ENCODE measurements around the gene ADGRA1.

Gene ADGRA1

DNA sequence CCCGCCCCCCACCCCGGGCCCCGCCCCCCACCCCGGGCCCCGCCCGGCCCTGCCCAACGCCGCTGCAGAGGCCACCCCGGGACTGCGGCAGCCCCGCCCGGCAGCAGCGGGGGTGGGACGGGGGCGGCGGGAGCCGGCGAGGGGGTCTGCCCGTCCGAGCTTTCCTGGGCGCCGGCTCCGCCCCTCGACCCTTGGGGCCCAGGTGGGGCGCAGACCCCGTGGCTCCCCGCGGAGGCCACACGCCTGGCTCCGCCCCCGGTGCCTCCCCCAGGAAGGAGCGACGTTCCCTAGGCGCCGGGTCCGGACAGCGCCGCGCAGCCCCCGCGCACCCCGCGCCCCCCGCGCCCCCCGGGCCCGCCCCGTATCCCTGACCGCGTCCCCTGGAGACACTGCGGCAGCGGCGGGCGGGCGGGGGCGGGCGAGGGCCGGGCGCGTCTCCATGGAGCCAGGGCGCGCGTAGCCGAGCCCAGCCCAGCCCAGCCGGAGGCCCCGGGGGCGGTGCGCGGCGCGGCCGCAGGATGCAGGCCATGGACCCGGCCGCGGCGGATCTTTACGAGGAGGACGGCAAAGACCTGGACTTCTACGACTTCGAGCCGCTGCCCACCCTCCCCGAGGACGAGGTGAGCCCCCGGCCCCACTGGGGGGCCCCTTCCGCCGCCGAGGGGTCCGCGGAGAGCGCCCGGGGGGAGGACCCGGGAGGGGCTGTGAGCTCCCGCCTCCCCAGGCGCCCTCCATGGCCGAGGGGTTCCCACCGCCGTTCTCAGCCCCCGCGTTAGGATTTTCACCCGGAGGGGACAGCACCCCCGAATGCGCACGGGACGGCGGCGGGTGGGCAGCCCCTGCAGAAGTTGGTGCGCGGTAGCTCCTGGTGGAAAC lies 72.5 kb downstream of the ADGRA1 start, which contains the start of gene KNDC1:
Gene KNDC1 (plus strand): TSS at position 270 of the 876 bp plus-strand sequence. CDS start 249 bp downstream, at position 519.
- H3K4me1 ChIP-seq (ENCODE audit: low read length): no peaks in the 10 kb centered on the region
- no peak within 1 kb of the TSS for H3K9ac ChIP-seq (ENCODE audit: low read length)
- no peaks in the 10 kb centered on the region for H4K20me1 ChIP-seq (ENCODE audit: insufficient read depth, low read length)
- no peak for TF ChIP-seq EZH2phosphoT487 (IDR thresholded peaks at IDR 0.05; ENCODE audit: low read length)
- no peak for TF ChIP-seq EZH2 (optimal IDR thresholded peaks at IDR 0.05; ENCODE audit: low read depth, low read length)
- TF ChIP-seq, protein P1, sequence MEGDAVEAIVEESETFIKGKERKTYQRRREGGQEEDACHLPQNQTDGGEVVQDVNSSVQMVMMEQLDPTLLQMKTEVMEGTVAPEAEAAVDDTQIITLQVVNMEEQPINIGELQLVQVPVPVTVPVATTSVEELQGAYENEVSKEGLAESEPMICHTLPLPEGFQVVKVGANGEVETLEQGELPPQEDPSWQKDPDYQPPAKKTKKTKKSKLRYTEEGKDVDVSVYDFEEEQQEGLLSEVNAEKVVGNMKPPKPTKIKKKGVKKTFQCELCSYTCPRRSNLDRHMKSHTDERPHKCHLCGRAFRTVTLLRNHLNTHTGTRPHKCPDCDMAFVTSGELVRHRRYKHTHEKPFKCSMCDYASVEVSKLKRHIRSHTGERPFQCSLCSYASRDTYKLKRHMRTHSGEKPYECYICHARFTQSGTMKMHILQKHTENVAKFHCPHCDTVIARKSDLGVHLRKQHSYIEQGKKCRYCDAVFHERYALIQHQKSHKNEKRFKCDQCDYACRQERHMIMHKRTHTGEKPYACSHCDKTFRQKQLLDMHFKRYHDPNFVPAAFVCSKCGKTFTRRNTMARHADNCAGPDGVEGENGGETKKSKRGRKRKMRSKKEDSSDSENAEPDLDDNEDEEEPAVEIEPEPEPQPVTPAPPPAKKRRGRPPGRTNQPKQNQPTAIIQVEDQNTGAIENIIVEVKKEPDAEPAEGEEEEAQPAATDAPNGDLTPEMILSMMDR (IDR thresholded peaks at IDR 0.05; ENCODE audit: low read length): no peak
- H3K79me2 ChIP-seq (ENCODE audit: low read length): no peaks in the 10 kb centered on the region
- no peaks in the 10 kb centered on the region for H3K9me3 ChIP-seq (replicated peaks; ENCODE audit: insufficient read depth, low read length)
- no peak within 1 kb of the TSS for H3K4me2 ChIP-seq (ENCODE audit: low read depth, low read length)
- no peaks in the 10 kb centered on the region for H3K36me3 ChIP-seq (replicated peaks; ENCODE audit: insufficient read depth, low read length)
- no peak for DNase-seq
- H3K27ac ChIP-seq (ENCODE audit: low read length): no peak within 1 kb of the TSS
- H3K27me3 ChIP-seq (replicated peaks; ENCODE audit: insufficient read depth, low read length): peaks cover 25% of the 10 kb centered on the region
- H3K9me2 ChIP-seq (replicated peaks; ENCODE audit: insufficient read depth, low read length): no peaks in the 10 kb centered on the region
- H2AFZ ChIP-seq (ENCODE audit: low read length): no peak within 1 kb of the TSS
- no peaks in the 10 kb centered on the region for H3F3A ChIP-seq (ENCODE audit: insufficient read depth, low read length)
- no peak within 1 kb of the TSS for H3K4me3 ChIP-seq (ENCODE audit: low read length)

DNA sequence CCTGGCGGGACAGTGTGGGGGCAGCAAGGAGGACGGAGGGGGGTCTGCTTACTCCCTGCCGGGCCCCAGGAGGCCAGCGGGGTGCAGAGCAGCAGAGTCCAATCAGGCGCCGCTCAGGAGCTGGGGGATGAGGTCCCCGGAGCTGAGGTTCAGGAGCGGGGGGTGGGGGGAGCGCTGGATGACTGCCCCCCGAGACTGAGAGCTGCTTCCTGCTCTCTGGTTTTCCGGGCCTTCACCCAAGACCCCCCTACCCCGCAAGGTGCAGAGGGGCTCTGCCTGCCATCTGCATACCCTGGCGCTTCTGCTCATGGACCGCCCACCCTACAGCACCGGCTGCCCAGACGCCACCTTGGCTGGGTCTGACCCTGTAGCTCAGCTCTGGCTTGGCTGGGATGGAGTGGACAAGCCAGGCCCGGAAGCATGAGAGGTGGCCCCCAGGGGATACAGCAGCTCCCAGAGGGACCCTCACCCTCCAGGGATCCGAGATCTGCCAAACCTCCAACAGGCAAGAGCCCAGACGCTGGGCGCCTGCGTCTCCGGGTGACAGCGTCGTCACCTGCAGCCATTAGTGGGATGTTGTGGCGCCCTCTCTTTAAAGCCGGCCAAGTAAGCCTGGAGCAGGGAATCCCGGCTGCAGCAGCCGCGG lies 73.2 kb downstream of the ADGRA1 start:
- Histone ChIP-seq H3K36me3 (replicated peaks; ENCODE audit: insufficient read depth, low read length) (no peaks in the 10 kb centered on the region), H3K4me1 (ENCODE audit: low read length) (no peaks in the 10 kb centered on the region), H3F3A (ENCODE audit: insufficient read depth, low read length) (no peaks in the 10 kb centered on the region), H3K27me3 (replicated peaks; ENCODE audit: insufficient read depth, low read length) (peaks cover 27% of the 10 kb centered on the region), H3K9me3 (replicated peaks; ENCODE audit: insufficient read depth, low read length) (no peaks in the 10 kb centered on the region), H3K4me3 (ENCODE audit: low read length) (no peak overlapping the region), H3K79me2 (ENCODE audit: low read length) (no peaks in the 10 kb centered on the region), H3K9me2 (replicated peaks; ENCODE audit: insufficient read depth, low read length) (no peaks in the 10 kb centered on the region), H3K27ac (ENCODE audit: low read length) (no peak overlapping the region), H4K20me1 (ENCODE audit: insufficient read depth, low read length) (no peaks in the 10 kb centered on the region), H2AFZ (ENCODE audit: low read length) (no peak overlapping the region), H3K4me2 (ENCODE audit: low read depth, low read length) (no peak overlapping the region), H3K9ac (ENCODE audit: low read length) (no peak overlapping the region)
- TF ChIP-seq, protein P1 (IDR thresholded peaks at IDR 0.05; ENCODE audit: low read length): no peak
- TF ChIP-seq EZH2phosphoT487 (IDR thresholded peaks at IDR 0.05; ENCODE audit: low read length) (no peak), EZH2 (optimal IDR thresholded peaks at IDR 0.05; ENCODE audit: low read depth, low read length) (no peak)
- DNase-seq: no peak

DNA sequence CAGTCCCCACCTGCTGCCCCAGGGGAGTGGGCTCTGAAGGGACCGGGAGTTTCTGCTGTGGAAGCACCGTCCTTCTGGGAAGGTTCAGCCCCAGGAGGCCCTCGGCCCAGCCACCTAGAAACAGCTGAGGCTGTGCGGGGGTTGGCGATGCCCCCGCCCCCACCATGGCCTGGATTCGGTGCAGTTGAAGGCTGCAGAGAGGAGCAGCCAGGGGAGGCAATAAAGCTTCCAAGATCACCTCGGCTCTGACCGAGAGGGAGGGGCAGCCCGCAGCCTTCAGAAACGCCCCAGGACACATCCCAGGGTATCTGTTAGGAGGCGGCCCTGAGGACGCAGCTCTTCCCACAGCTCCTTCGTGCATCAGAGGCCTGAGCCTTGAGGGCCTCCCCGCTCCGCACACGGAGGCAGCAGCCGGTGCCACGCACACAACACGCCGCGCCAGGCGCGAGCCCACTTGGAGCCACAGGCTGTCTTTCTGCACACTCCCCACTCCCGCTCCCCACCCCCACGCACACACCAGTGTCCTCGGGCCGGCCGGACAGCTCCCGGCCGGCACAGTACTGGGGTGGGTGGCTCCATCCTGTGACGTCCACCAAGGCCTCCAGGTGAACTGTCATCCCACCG lies 73.9 kb downstream of the ADGRA1 start:
- no peak overlapping the region for H3K4me2 ChIP-seq (ENCODE audit: low read depth, low read length)
- TF ChIP-seq, protein P1 (IDR thresholded peaks at IDR 0.05; ENCODE audit: low read length): no peak
- TF ChIP-seq EZH2 (optimal IDR thresholded peaks at IDR 0.05; ENCODE audit: low read depth, low read length): no peak
- no peak for TF ChIP-seq EZH2phosphoT487 (IDR thresholded peaks at IDR 0.05; ENCODE audit: low read length)
- no peaks in the 10 kb centered on the region for H4K20me1 ChIP-seq (ENCODE audit: insufficient read depth, low read length)
- no peaks in the 10 kb centered on the region for H3K9me2 ChIP-seq (replicated peaks; ENCODE audit: insufficient read depth, low read length)
- no peaks in the 10 kb centered on the region for H3K9me3 ChIP-seq (replicated peaks; ENCODE audit: insufficient read depth, low read length)
- no peak overlapping the region for H3K4me3 ChIP-seq (ENCODE audit: low read length)
- H3K4me1 ChIP-seq (ENCODE audit: low read length): no peaks in the 10 kb centered on the region
- H3K36me3 ChIP-seq (replicated peaks; ENCODE audit: insufficient read depth, low read length): no peaks in the 10 kb centered on the region
- no peak overlapping the region for H3K9ac ChIP-seq (ENCODE audit: low read length)
- H3K79me2 ChIP-seq (ENCODE audit: low read length): no peaks in the 10 kb centered on the region
- H3K27ac ChIP-seq (ENCODE audit: low read length): no peak overlapping the region
- H3F3A ChIP-seq (ENCODE audit: insufficient read depth, low read length): no peaks in the 10 kb centered on the region
- no peak overlapping the region for H2AFZ ChIP-seq (ENCODE audit: low read length)
- no peak for DNase-seq
- peaks cover 27% of the 10 kb centered on the region for H3K27me3 ChIP-seq (replicated peaks; ENCODE audit: insufficient read depth, low read length)

Data from MM.1S (cell line).